ENCODE measurements around the gene ARHGAP40. TPM values are rescaled to one million over a fixed set of nuclear protein-coding genes. Genes with fewer than 3 reads are reported as not detected.

Gene ARHGAP40
- total RNA-seq, 1 experiment from 2014 or later = not detected

DNA sequence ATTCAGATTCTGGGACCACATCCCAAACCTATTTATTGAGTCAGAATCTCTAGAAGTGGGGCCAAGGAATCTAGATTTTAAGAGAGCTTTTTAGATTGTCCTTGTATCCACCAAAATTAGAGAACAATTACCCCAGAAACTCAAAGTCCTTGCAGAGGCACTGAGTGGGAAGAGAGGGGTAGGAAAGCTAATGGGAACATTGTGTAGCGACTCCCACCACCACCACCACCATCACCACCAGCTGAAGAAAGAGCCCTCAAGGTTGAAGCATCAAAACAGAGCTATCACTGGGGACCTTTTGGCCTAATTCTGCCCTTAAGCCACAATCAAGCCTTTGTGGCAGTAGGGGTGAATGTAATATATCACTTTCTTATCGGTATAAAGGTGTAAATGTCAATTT lies 83.7 kb downstream of the ARHGAP40 start:
- H3K4me1 ChIP-seq = no peaks in the 10 kb centered on the region
- DNase-seq = no peak
- H3K4me3 ChIP-seq = no peak overlapping the region
- H3K9me3 ChIP-seq (replicated peaks) = no peaks in the 10 kb centered on the region
- no peak overlapping the region for H3K27ac ChIP-seq
- no peaks in the 10 kb centered on the region for H3K36me3 ChIP-seq
- no peaks in the 10 kb centered on the region for H3K27me3 ChIP-seq

DNA sequence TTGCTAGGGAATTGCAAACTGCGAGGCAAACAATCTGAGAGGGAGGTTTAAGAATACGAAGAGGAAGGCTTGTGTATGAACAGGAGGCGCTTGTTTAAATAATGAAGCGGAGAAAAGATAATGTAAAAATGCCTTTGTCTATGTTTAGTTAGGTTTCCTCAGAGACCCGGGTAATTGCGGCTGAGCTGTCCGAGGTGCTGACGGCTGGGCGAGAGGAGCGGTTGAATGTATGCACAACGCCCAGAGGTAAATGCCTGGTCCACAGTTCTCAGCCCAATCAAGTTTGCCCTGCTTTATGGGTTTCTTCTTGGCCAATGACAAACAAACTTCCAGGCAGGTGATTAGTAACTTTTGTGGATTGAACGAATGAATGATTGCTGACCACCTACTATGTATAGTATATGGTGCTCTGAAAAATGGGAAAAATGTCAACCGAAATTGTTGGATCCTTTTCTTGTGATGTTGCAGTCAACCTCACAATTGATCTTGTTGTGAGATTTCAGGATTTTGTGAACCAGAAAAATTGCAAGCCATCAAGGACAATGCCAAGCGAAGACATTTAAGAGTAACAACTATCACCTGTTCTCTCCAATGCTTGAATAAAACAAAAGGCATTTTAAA lies 84.4 kb downstream of the ARHGAP40 start:
- no peaks in the 10 kb centered on the region for H3K4me1 ChIP-seq
- H3K36me3 ChIP-seq = no peaks in the 10 kb centered on the region
- DNase-seq = peak; percentile 75 to 82
- H3K27ac ChIP-seq = no peak overlapping the region
- no peak overlapping the region for H3K4me3 ChIP-seq
- H3K9me3 ChIP-seq (replicated peaks) = no peaks in the 10 kb centered on the region
- H3K27me3 ChIP-seq = no peaks in the 10 kb centered on the region

DNA sequence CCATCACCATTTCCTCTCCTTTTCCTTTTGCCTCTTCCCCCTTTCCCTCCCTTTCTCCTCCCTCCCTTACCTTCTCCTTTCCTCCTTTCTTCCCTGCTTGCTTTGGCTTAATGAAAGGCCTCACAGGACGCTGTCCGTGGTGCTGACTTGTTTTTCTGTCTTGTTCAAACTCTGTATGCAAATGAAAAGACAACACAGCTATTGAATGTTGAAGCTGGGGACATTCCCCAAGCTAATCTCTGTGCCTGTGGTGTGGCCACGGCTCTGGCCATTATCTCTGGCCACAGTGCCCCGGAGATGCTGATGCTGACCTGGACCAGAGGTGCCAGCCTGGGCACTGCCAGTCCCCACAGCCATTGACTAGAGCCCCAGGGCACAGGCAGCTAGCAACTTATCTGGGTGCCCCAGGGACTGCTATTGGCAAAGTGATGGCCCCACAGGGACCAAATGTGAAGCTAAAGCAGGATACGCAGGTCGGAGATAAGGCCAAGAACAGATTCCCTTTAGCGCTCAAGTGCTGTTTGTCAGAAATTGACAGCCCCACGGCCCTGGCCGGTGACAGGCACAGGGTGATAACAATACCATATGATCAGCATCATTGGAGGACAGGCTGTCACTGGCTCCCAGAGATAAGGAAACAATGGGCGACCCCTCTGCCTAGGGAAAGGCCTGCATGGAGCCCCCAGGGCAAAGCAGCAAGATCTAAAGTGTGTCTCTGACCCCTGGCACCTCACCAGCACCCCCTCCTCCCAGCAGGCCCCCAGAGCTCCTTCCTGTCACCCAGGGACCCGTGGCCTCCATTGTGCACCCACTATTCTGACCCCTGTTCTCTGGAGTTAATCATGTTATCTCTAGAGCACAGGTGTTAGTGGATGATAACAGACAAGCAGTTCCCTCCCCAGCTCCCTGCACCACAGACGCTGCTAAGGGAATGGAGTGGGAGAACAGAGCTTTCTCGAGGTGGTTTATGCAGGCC lies 91.1 kb downstream of the ARHGAP40 start:
- no peak overlapping the region for H3K4me3 ChIP-seq
- H3K36me3 ChIP-seq = no peaks in the 10 kb centered on the region
- peaks cover 4% of the 10 kb centered on the region; the same call in 1 of the 2 replicates for H3K27me3 ChIP-seq
- H3K9me3 ChIP-seq (replicated peaks) = no peaks in the 10 kb centered on the region
- peak; percentile 79 to 92 for DNase-seq
- no peak overlapping the region for H3K27ac ChIP-seq
- no peaks in the 10 kb centered on the region for H3K4me1 ChIP-seq

DNA sequence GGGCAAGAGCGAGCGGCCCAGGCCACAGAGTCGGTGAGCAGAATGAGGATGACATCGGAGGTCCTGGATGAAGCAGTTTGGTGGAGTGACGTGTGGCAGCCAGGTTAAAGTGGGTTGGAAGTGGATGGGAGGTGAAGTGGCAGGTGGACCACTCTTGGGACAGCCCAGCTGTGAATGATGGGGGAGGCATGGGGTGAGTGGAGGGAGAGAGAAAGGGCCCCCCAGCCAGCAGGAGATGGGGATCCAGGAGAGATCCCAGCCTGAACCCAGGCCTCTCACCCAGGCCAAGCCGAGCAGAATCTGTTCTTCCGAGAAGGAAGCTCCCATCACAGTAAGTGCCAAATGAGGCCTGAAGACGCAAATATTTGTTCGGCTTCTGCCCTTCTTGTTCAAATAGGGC lies 95.7 kb downstream of the ARHGAP40 start:
- Histone ChIP-seq H3K4me3 (no peak overlapping the region), H3K27me3 (peaks cover 37% of the 10 kb centered on the region), H3K27ac (no peak overlapping the region), H3K4me1 (no peaks in the 10 kb centered on the region), H3K9me3 (replicated peaks) (no peaks in the 10 kb centered on the region), H3K36me3 (no peaks in the 10 kb centered on the region)
- DNase-seq = no peak

DNA sequence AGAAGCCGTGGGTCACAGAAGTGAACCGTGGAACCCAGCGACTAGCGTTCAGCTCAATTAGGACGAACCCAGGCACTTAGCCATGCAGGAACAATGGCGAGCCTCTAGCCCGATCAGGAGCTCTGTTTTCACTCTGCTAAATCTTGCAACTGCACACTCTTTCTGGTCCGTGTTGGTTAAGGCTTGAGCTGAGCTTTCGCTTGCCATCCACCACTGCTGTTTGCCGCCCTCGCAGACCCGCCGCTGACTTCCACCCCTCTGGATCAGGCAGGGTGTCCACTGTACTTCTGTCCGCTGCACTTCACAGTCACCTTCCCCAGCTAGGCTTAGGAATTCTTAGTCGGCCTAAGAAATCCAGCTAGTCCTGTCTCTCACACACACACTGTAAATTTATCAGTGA lies 96.9 kb downstream of the ARHGAP40 start:
- no peak for DNase-seq
- Histone ChIP-seq H3K36me3 (no peaks in the 10 kb centered on the region), H3K27me3 (peaks cover 45% of the 10 kb centered on the region), H3K27ac (no peak overlapping the region), H3K4me1 (no peaks in the 10 kb centered on the region), H3K9me3 (replicated peaks) (no peaks in the 10 kb centered on the region), H3K4me3 (no peak overlapping the region)

DNA sequence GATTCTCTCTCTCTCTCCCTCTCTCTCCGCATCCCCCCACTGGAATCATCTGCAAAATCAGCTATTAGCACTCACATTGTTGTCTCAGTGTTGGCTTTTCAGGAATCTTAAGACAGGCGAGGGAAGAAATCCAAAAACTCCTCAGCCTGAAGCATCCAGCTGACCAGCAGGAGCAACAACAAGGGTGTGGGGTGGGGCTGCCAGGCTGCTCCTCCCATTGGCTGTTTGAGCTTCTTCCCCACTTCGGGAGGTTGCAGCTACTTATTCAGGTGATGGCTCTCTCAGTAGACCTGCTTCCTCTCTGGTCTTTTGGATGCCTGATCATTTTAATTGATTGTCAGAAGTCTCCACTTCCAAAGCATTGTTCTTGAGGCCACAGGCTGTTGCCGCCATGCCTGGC lies 98.5 kb downstream of the ARHGAP40 start:
- H3K27ac ChIP-seq = no peak overlapping the region
- H3K27me3 ChIP-seq = peaks cover 45% of the 10 kb centered on the region
- no peaks in the 10 kb centered on the region for H3K9me3 ChIP-seq (replicated peaks)
- DNase-seq = no peak
- H3K4me3 ChIP-seq = no peak overlapping the region
- H3K36me3 ChIP-seq = no peaks in the 10 kb centered on the region
- H3K4me1 ChIP-seq = no peaks in the 10 kb centered on the region

Other genes starting within 250 kb of the ARHGAP40 start
- 35.3 and 42.8 TPM in 2 replicates for gene SNHG17, start 166.5 kb upstream of the ARHGAP40 start, total RNA-seq (2014; rRNA removed; shearing (Covaris generic))
- 48.2 and 51.5 TPM in 2 replicates for gene RALGAPB, start 129.0 kb upstream of the ARHGAP40 start, total RNA-seq (2014; rRNA removed; shearing (Covaris generic))
- not detected in 2 replicates for gene ADIG, start 20.6 kb upstream of the ARHGAP40 start, total RNA-seq (2014; rRNA removed; shearing (Covaris generic))
- gene SLC32A1, start 122.7 kb downstream of the ARHGAP40 start, total RNA-seq (2014; rRNA removed; shearing (Covaris generic)) = not detected in 2 replicates
- 21.1 and 22.2 TPM in 2 replicates for gene ACTR5, start 146.7 kb downstream of the ARHGAP40 start, total RNA-seq (2014; rRNA removed; shearing (Covaris generic))
- gene PPP1R16B, start 203.9 kb downstream of the ARHGAP40 start, total RNA-seq (2014; rRNA removed; shearing (Covaris generic)) = 34.0 and 36.5 TPM in 2 replicates